HG02840 (cell line): ENCODE results near the gene GDAP1L1.
"Not testable (repeated sequence)": the region's sequence is repeated elsewhere in the genome, so short reads cannot be mapped to it uniquely, and the experiment has no call there.

Source experiments
- ATAC-seq: cut with Tn5 transposase; IDR thresholded peaks from one replicate; pipeline ENCODE4 v1.9.1; 2021; ENCODE audit warnings: mild to moderate bottlenecking, moderate library complexity, moderate number of reproducible peaks; ENCODE audit not compliant: unreplicated experiment, low FRiP score

GDAP1L1 gene

DNA sequence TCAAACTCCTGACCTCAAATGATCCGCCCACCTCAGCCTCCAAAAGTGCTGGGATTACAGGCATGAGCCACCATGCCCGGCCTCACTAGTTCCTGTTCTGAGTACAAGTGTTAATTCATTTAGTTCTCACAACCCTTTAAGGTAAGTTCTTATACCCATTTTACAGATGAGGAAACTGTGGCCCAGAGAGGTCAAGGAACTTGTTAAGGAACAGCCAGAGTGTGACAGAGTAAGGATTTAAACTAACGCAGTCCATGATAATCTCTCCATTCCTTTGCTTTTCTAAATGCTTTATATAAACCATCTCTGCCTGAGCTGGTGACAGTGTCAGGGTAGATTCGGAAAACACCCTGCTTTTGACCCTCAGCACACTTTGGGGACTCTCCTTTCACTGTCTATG, 50.6 kb downstream of the GDAP1L1 start:
- no peak for ATAC-seq

DNA sequence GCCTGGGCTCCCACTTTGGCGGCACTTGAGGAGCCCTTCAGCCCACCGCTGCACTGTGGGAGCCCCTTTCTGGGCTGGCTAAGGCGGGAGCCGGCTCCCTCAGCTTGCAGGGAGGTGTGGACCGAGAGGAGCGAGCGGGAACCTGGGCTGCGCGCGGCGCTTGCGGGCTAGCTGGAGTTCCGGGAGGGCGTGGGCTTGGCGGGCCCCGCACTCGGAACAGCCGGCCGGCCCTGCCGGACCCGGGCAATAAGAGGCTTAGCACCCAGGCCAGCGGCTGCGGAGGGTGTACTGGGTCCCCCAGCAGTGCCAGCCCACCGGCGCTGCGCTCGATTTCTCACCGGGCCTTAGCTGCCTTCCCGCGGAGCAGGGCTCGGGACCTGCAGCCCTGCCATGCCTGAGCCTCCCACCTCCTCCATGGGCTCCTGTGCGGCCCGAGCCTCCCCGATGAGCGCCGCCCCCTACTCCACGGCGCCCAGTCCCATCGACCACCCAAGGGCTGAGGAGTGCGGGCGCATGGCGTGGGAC, 52.0 kb downstream of the GDAP1L1 start:
- not testable (repeated sequence) for ATAC-seq

DNA sequence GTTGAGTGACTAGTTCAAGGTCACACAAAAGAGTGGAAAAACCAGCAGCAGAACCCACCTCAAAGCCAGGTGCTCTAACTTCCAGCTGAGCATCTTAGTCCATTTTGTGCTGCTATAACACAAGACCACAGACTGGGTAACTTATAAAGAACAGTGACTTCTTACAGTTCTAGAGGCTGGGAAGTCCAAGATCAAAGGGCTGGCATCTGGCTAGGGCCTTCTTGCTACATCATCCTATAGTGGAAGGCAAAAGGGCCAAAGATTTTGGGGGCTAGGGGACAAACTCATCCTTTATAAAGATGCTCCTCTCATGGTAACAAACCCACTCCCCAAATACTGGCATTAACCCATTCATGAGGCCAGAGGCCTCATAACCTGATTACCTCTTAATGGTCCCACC, 54.2 kb downstream of the GDAP1L1 start:
- no peak for ATAC-seq

DNA sequence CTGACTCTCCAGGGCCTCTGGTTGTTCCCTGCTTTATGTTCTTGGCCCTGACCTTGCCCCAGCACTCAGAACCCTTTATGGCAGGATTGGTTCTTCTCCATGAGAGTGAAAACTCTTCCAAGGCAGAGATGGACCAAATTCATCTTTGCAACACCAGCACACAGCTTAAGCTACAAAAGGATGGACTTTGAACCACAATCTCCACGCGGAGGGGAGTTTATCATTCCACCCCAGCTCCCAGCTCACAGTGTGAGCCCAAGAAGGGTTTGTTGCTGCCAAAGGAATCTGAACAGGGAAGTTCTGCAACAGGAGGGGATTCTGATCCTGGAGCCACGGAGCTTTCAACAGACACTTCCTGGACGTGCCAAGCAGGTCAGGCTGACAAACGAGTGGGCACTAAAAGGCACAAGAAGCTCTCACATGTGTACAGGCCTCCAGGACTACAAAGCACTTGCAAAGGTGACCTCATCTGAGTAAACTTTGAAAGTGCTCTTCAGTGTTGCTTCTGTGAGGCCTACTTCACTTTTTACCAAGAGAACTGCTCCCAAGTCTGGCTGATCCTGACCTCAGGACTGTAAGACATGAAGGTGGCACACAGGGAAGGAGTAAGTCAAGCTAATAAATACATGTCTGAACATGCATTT, 55.0 kb downstream of the GDAP1L1 start:
- no peak for ATAC-seq

GRCh38 chr20:44302736-44303135, 55.6 kb downstream of the GDAP1L1 start:
- no peak for ATAC-seq

- ATAC-seq: no peak
These were observed 57.3 kb downstream of the GDAP1L1 start for GRCh38 chr20:44304383-44304782.

DNA sequence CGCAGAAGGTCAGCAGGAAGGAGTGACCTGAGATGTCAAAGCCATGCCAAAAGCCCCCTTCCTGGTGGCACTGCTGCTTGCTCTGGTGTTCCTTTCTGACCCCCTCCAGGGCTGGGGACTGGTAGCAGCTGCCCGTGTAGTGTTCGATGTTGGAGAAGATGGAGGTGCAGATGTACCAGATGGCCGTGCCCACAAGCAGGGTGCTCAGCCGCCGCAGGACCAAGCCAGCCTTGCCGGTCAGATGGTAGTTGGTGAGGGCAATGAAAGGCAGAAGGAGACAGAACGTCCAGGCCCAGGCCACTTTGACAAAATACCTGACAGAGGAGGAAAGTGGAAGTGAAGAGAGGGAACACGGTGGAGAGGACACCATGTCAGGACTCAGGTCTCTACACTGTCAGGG, 59.8 kb downstream of the GDAP1L1 start:
- ATAC-seq: no peak

DNA sequence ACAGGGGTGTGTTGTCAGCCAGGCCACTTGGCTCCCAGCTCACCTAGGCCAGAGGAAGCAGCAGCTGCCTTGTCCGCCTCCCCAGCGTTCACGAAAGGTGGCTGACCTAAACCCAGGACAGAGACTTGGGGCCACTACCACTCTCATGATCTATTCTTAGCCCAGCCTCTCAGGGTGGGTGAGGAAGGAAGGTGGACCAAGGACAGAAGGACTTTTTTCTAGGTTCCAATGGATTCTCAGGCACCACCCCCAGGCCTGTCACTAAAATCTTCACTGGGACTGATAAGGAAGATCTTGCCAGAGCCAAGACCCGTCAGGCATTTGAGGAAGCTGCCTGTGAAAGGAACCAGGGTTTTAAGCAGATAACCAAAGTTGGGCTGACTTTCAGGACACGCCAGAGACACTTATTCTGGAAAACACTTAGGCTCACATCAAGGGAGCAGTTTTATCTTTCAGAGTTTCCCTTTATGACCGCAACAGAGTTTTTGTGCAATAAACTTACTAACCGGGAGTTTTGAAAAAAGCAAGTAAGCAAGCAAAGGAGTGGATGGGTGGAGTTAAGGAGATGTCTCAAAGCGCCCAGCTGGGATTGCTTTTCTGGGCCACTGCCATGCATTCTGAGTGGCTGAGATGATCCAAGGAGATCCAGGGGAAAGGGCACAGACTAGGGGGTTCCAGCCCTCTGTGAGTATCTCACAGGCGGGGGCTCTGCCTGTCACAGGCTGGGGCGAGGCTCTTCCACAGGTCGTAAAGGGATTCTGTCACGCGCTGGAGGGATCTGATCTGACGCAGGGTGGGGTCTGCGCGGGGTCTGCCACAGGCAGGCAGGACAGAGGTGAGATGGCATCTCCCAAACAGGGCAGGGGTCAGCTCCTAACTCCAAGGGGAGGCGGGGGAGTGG, 62.9 kb downstream of the GDAP1L1 start:
- ATAC-seq: peak; percentile 3

DNA sequence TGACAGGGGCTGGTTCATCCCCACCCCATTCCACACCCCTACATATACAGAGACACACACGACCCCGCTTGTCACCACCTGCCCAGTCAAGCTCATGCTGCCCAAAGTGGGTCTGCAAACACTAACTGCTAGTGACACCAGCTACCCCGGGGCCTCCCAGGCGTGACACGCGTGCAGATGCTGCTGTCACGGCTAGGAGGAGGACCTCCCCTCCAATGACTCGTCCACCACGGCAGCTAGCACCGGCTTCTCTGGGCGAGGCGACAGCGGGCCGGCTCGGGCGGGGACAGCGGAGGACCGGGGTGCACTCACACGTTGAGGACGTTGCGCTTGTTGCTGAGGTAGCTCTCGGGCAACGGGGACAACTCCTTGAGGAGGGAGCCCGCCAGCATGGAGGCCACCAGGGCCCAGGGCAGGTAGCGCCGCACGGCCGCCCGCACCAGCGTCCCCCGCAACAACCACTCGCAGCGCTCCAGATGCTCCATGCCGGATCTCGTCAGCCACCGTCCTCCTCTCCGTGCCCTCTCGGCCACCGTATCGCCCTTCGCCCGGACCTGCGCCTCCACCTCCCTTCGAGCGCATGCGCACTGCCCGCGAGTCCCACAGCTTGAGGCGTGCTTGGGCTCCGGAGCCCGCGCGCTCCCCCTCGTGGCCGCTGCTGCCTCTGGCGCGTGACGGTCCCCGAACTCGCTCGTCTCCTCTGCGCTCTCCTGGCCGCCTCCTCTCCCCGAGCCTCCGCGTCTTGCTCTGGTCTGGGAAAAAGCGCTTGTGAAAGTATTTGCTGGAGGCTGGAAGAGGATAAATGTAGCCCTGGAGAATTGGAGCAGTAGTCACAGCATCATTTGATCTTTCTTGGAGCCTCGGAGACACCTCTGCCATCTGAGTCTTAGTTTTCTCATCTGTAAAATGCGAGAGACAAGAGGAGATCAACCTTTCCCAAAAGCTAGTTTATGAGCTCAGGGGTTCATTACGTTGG, 63.8 kb downstream of the GDAP1L1 start, which contains the start of gene FITM2:
Gene FITM2, minus strand, starts transcription at position 539 of the 976 bp plus-strand sequence. Its CDS starts 54 bp downstream, at position 485.
- ATAC-seq: peak; percentile 90

DNA sequence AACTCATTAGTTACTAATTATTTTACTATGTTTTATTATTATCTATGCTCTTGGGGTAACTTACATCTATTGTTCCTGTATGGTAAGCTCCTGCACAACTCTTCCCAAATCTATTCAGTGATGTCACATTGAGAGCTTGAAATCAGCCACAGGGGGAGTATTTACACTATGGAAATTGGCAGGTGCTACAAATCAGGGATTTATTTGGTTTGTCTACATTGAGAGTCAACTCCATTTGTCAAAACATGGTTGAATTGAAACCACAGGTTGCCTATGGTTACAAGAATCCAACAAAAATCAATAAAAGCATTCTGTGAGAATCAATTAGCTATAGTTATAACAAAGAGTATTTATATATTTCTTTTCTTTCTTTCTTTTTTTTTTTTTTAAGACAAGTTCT, 67.8 kb downstream of the GDAP1L1 start:
- ATAC-seq: no peak

- no peak for ATAC-seq
These were observed 72.8 kb downstream of the GDAP1L1 start for GRCh38 chr20:44319839-44320422.

- no peak for ATAC-seq
These were observed 77.2 kb downstream of the GDAP1L1 start for GRCh38 chr20:44324343-44324742.

- no peak for ATAC-seq
These were observed 79.5 kb downstream of the GDAP1L1 start for GRCh38 chr20:44326391-44327159.

DNA sequence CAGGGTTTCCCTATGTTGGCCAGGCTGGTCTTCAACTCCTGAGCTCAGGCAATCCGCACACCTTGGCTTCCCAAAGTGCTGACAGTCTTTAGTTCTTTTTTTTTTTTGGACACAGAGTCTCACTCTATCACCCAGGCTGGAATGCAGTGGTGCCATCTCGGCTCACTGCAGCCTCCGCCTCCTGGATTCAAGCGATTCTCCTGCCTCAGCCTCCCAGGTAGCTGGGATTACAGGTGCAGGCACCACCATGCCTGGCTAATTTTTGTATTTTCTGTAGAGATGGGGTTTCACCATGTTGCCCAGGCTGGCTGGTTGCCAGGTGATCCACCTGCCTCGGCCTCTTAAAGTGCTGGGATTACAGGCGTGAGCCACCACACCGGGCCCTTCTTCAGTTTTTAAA, 80.6 kb downstream of the GDAP1L1 start:
- not testable (repeated sequence) for ATAC-seq

GRCh38 chr20:44328428-44328827, 81.3 kb downstream of the GDAP1L1 start:
- no peak for ATAC-seq
